Astrocyte of the hippocampus (primary cell): ENCODE measurements around the gene CDA.
A peak's percentile ranks its signal among the peaks of the same experiment; 100 is the strongest.

Experiments
- DNase-seq: peaks from one replicate; pipeline ENCODE4 v3.0.0; 2011; ENCODE audit warnings: low read depth, low spot score

The CDA gene

DNA sequence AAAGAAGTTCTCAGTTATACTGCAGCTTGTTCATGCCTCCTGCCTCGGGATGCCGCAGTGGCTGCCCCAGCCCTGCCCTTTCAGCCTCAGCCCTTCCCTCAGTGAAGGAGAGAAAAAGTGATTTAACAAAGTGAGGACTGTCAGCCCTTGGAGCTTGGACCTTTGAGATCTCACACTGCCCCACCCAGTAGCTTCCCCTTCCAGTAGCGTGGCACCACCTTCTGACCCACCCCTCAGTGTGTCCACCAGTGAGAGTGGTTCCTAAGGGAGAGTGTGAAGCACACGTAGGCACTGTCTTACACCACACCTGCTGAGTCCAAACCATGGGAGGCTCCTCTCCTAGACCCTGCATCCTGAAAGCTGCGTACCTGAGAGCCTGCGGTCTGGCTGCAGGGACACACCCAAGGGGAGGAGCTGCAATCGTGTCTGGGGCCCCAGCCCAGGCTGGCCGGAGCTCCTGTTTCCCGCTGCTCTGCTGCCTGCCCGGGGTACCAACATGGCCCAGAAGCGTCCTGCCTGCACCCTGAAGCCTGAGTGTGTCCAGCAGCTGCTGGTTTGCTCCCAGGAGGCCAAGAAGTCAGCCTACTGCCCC is at the start of gene CDA:
CDA (plus strand) TSS at position 464 of the 592 bp plus-strand sequence; CDS start at position 497, 33 bp downstream.
- no peak for DNase-seq

DNA sequence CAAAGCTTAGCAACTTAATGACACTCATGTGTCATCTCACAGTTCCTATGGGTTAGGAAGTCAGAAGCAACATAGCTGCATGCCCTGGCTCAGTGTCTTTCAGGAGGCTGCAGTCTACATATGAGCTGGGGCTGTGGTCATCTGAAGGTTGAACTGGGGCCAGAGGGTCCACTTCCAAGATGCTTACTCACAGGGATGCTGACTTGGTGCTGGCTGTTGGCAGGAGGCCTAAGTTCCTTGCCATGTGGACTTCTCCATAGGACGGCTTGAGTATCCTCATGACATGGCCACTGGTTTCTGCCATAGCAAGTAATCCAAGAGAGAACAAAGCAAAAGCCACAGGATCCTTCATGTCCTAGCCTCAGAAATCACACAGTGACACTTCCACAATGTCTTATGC is 48.6 kb upstream of the CDA start:
- peak; percentile 26 for DNase-seq

GRCh38 chr1:20546637-20547036 is 42.3 kb upstream of the CDA start:
- no peak for DNase-seq

GRCh38 chr1:20551161-20551560 is 37.7 kb upstream of the CDA start:
- no peak for DNase-seq

DNA sequence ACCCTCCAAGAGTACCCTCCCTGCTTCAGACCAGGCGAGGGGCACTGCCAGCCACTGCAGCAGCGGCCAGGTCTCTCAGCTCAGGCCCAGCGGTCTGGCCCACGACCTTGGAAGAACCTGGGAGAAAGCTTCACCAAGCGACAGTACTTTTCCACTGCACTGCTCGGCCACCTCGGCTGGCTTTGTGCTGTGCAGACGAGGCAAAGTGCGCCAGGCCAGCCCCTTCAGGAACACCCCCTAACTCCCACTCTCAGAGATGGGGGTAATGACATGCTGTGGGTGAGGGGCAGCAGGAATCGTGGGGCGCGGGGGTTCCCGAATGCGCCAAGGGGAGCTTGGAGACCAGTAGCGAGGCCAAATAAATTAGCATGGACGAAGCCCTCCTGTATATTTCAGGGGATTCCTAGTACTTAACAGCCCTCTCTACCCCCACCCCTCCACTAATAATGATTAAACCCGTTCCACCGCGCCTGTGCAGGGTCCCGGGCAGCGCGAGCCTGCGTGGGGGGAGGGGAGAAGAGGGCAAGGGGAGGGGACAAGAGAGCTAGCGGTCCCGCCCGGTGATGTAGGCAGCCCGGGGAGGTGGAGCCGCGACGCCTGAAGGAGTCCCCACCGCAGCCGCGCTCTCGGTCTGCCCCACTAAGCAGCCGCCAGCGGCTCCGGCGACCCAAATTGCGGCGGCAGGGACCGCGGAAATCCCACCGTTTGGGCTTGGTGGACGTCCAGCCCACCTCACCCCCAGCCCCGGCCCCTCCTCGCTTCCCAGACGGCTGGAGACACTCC is 36.8 kb upstream of the CDA start, which contains the start of gene FAM43B:
FAM43B (plus strand) TSS at position 629 of the 783 bp plus-strand sequence. CDS start 401 bp downstream, outside the sequence.
- peak; percentile 78 for DNase-seq

DNA sequence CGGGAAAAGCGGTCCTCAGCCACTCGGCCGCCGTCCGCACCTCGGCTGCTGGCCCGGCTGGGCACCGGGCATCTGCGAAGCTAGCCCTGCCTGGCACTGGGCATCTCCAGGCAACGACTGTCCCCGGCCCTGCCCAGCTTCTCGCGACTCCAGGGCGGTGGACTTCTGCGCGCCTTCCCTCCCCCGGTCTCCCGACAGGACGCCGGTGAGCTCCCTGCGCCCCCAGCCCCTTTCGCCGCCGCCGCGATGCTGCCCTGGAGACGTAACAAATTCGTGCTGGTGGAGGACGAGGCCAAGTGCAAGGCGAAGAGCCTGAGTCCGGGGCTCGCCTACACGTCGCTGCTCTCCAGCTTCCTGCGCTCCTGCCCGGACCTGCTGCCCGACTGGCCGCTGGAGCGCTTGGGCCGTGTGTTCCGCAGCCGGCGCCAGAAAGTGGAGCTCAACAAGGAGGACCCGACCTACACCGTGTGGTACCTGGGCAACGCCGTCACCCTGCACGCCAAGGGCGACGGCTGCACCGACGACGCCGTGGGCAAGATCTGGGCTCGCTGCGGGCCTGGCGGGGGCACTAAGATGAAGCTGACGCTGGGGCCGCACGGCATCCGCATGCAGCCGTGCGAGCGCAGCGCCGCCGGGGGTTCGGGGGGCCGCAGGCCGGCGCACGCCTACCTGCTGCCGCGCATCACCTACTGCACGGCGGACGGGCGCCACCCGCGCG is 36.0 kb upstream of the CDA start:
- DNase-seq: peak; percentile 59

DNA sequence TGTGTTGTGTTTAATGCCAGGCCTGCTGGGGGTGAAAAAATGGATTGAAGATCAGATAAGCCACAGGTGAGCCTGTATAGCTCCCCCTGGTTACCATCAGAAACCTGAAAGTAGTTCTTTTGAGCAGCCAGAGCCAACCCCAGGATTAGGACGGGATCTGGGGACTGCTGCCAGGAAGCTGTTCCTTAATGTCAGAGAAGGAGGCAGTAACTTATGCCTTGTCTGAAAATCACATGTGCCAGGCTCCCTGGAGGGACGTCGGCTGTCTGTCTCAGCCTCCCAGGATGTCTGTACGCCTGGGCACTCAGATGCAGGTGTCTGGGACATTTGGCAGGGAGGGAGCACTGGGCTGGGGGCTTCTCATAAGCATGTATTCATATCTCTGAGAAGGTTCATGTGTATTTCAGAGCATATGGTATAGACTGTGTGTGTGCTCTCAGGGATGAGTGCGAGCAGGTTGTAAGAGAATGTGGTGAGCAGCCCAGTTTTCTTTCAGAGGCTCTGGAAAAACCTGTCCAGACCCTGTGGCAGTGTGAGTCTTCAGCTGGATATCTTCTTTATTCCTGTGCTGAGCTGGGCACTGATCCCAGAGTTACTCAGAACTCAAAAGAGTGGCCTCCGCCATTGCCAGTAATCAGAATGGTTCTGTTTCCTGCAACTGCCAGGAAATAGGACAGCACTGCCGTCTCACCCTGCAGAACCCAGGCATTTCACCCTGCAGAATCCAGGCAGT is 33.7 kb upstream of the CDA start:
- peak; percentile 55 for DNase-seq

- DNase-seq: no peak
Observed at GRCh38 chr1:20555758-20556120, 33.2 kb upstream of the CDA start.

DNA sequence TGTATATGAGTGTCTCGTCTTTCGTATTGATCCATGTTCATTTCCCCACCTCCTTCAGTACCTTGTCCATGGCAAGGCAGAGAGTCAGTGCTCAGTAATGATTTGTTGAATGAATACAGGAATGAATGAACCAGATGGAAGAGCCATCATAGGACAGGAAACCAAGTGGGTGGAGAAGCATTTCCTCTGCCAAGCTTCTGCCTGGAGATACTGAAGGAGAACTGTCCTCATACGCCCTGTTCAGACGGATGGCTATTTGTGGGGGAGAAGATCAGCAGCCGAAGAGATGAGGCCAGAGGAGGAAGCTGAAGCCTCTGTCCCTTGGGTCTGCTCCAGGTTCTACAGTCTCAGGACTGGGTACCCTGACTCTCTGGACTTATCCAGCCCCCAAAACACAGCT is 30.7 kb upstream of the CDA start:
- DNase-seq: no peak

DNA sequence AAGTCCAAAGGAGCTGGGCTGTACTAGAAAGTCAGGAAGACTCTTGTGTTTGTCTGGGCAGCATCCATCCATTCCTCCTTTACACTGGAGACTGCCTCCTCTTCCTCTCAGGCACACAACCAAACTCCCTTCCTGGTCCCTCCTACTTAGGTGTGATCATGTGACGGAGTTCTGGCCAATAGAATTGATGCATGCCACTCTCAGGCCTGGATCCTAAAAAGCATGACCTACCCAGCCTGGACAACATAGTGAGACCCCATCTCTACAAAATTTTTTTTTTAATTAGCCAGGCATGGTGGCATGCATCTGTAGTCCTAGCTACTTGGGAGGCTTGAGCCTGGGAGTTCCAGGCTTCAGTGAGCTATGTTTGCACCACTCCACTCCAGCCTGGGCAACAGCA is 27.9 kb upstream of the CDA start:
- DNase-seq: no peak

GRCh38 chr1:20565234-20565633 is 23.7 kb upstream of the CDA start:
- DNase-seq: no peak

GRCh38 chr1:20569523-20570098 is 19.3 kb upstream of the CDA start:
- no peak for DNase-seq

DNA sequence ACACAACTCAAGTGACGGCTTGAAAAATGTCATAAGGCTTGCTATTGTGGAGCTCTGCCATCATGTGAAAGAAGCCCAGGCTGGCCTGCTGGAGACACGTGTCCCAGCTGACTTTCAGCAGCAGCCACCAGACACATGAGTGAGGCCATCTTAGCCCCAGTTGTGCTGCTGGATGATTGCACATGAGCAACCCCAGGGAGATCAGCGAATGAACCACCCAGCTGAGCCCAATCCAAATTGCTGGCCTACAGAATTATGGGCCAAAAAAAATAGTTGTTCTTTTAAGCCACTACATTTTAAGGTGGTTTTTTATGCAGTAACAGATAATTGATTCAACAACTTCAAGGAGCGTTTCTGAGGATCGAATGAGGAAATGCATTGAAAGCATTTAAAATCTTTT is 17.5 kb upstream of the CDA start:
- no peak for DNase-seq

GRCh38 chr1:20573987-20574386 is 14.9 kb upstream of the CDA start:
- no peak for DNase-seq

DNA sequence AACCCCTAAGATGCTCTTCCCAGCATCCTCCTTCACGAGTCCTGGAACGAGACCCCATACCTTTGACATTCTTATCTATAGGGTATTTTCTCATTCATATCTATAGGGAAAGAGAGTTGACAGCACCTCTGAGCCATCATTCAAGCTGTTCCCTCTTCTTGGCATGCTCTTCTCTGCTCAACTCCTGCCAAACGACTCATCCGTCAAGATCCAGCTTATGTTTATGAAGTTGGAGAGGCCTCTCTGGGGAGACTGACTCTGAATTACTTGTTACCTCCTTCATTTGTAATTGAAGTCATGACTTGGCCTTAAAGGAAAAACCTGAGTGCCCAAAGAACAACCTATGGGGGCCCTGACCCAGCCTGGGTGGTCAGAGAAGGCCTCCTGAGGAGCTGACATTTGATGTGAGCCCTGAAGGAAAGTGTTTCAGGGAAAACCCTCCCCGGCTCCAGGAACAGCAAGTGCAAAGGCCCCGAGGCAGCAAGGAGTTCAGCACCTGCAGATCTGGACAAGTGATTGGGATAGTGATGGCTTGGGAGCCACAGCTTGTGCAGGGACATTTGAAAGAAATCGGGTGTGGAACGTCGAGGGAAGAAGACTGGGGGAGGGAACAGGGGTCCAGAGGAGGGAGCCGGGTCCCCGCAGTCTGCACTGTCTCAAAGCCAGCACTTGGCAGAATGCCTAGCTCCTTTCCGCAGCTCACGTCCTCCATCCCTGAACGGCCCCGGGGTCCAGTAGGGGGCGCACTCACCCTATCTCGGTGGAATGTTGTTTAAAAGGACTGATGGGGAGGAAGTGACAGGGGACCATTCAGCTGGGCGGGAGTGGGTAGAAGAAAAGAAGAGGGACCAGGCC is 14.0 kb upstream of the CDA start:
- DNase-seq: peak; percentile 77

DNA sequence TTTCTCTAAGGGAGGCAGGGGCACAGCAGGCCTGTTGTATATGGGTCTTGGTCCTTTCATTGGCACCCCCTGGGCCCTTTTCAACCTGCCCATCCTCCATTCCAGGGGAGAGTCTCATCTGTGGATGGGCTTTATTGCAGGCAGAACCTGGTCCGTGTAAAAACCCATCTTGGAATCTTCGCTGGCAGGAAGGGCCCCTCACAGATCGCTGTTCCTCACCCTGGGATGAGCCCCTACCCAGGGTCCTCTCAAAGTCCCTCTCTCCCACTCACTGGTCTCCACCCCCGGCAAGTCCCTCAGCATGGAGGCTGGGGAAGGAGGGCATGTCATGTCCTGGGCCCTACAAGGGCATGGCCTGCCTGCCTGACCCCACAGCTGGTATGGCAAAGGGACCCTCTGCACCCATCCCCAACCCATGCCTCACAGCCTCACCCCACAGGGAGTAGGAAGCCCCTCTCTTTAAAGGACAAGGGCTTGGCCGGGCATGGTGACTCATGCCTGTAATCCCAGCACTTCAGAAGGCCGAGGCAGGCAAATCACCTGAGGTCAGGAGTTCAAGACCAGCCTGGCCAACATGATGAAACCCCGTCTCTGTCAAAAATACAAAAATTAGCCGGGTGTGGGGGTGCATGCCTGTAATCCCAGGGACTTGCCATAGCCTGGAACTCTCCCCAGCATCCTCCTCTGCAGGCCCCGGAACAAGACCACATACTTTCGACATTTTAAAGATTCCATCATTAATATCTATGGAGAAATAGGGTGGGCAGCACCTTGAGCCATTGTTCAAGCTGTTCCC is 13.2 kb upstream of the CDA start:
- no peak for DNase-seq

DNA sequence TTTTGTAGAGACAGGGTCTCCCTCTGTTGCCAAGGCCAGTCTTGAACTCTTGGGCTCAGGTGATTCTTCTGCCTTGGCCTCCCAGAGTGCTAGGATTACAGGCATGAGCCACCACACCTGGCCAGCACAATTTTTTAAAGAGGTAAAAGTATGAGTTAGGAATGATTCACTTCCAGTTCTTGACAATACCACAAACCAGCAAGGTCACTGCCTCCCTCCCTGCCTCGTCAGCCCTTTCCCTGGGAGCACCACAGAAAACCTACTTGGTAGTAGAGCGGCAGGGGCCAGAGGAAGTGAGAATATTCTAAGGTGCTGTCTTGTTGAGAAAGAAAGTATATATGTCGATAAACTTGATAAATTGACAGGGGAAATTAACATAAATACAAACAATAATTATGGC is 10.8 kb upstream of the CDA start:
- DNase-seq: no peak

DNA sequence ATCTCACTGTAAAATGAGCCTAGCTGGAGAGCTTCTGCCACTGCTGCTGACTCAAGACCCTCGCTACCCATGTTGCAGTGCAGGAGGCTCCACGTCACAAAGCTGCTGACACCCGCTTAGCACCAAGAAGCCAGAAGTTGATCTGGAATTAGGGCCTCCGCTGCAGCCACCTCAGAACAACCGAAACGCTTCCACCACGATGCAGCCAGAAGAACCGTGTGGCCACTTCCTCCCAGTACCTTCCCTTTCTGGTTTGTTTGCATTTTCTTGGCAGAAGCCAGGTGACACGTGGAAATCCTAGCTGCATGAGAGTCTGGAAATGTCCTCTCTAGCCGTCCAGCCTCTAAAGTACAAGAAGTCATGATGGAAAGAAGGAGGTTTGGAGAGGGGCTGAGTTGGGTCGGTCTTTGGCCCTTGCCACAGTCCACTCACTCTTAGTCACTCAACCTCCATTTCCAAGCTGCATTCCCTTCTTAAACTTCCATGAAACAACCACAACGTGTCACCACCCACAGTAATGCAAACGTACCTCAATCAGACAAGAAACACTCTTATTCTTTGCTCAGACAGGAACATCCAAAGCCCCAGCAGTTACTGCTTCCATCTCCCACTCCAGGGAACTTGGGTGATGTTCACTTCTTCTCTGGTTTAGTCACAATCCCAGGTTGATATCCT is 10.0 kb upstream of the CDA start:
- DNase-seq: no peak

GRCh38 chr1:20584890-20585289 is 4.0 kb upstream of the CDA start:
- peak; percentile 40 for DNase-seq
